Gastroesophageal sphincter (tissue), 4 donors: Measurements from ENCODE around the gene FOXO1. TPM values are rescaled to one million over a fixed set of nuclear protein-coding genes. Genes with fewer than 3 reads are reported as not detected.

Source experiments
- ATAC-seq: fragments of 150-250 bp; one replicate; pipeline ENCODE4 v1.9.1; 2016; ENCODE audit warnings: mild to moderate bottlenecking, moderate library complexity
- H3K27ac ChIP-seq, 4 donors: fragments of 200-600 bp; sonication (generic) in 3 of 4; 1 replicate in 3 of 4; 2 replicates in 1 of 4; pipeline ENCODE4 v1.5.1; 2016 to 2019
- H3K27me3 ChIP-seq: fragments of 200-600 bp; sonication (generic); one replicate; pipeline ENCODE4 v1.5.1; 2019
- H3K36me3 ChIP-seq, 2 donors: fragments of 200-600 bp; sonication (generic); one replicate each; pipeline ENCODE4 v1.5.1; 2019; ENCODE audit warnings: control low read depth in 1 of 2
- H3K4me1 ChIP-seq, 3 donors: fragments of 200-600 bp; sonication (generic); 1 replicate in 2 of 3; 2 replicates in 1 of 3; pipeline ENCODE4 v1.5.1; 2016 to 2019; ENCODE audit warnings: control low read depth in 2 of 3
- H3K4me3 ChIP-seq, 2 donors: fragments of 200-600 bp; sonication (generic); one replicate each; pipeline ENCODE4 v1.5.1; 2019; ENCODE audit warnings: mild to moderate bottlenecking in 1 of 2, moderate library complexity in 1 of 2
- H3K9me3 ChIP-seq, 3 donors: fragments of 200-600 bp; sonication (generic); one replicate each; pipeline ENCODE4 v1.5.1; 2017 to 2019; ENCODE audit warnings: control low read depth in 2 of 3
- CTCF ChIP-seq, 4 experiments: fragments of 200-600 bp in 2 of 4; fragments of 450-650 bp in 2 of 4; sonication (generic) in 1 of 4; IDR thresholded peaks; one replicate each; pipeline ENCODE4 v1.5.1; 2017 to 2019; ENCODE audit warnings: antibody characterized with exemption in 4 of 4, mild to moderate bottlenecking in 2 of 4, moderate library complexity in 2 of 4
- EP300 ChIP-seq: sonication (generic); formaldehyde crosslinking; IDR thresholded peaks from one replicate; pipeline ENCODE4 v1.6.1; 2017; ENCODE audit warnings: antibody characterized with exemption, mild to moderate bottlenecking
- POLR2A ChIP-seq, 2 donors: fragments of 450-650 bp; IDR thresholded peaks; one replicate each; pipeline ENCODE4 v1.6.1; 2017; ENCODE audit warnings: antibody characterized with exemption in 2 of 2, mild to moderate bottlenecking in 2 of 2, moderate library complexity in 1 of 2
- POLR2AphosphoS5 ChIP-seq: sonication (generic); formaldehyde crosslinking; IDR thresholded peaks from one replicate; pipeline ENCODE4 v1.6.1; 2017; ENCODE audit warnings: antibody characterized with exemption
- WGBS, 2 donors: methylation state at CpG; one replicate each; pipeline ENCODE4 v1.1.5; 2018; ENCODE audit warnings: low coverage in 1 of 2; 5-methylcytosine and 5-hydroxymethylcytosine counted together
- total RNA-seq, 4 donors: library from RNA; depleted of rRNA; stranded (reverse); fragments of >200 nt; gene quantifications; one replicate each; pipeline ENCODE4 v1.1.0, GENCODE V29; 2016

Gene FOXO1
- total RNA-seq, 4 donors from 2014 or later, result 52.4 to 72.2 (median 59.5) TPM

DNA sequence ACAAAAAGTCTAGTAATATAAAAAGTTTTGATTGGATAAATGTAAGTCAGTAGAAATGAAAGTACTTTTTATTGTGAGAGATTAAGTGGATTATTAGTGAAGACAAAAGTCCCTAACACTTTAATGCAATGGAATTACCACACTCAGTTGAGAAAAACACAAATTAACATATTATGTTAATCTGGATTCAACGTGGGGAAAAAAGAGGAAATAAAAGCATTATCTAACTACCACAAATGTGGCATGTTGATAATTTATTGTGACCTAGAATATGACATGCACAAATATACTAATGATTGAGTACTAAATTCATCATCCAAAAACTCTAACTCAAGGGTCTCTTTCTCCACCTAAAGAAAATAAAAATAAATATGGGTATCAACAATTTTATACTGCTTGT, 41.5 kb downstream of the FOXO1 start:
- Histone ChIP-seq H3K4me1 (peaks cover 12 to 61% (median 13%) of the 10 kb centered on the region in 3 donors), H3K4me3 (no peak overlapping the region), H3K9me3 (no peaks in the 10 kb centered on the region), H3K27me3 (no peaks in the 10 kb centered on the region), H3K36me3 (no peaks in the 10 kb centered on the region), H3K27ac (no peak overlapping the region)
- ATAC-seq, result no peak
- WGBS, 2 donors, result 19 to 20% methylated on average over 1 of the region's 1 CpG
- no peak for TF ChIP-seq POLR2A (IDR thresholded peaks at IDR 0.05)

DNA sequence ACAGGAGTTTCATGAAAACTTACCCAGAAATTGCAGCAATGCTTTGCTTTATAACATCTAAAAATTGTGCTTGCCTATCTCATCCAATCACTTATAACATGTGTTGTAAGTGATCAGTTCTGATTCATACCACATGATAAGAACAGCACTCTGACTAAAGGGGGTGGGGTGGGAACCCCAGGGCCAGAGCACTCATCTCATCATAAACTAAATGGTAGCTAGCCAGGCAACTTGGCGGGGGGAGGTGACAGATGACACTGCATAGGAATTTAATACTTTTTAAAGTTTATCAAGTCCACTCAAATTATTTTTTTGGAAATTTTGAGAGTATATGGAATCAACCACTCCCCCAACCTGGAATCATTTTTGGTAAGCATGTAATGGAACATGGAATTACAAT, 42.1 kb downstream of the FOXO1 start:
- no peak overlapping the region for H3K4me3 ChIP-seq
- TF ChIP-seq EP300 (no peak), CTCF (IDR thresholded peaks at IDR 0.05) (no peak), POLR2AphosphoS5 (no peak), POLR2A (IDR thresholded peaks at IDR 0.05) (no peak)
- no peaks in the 10 kb centered on the region for H3K9me3 ChIP-seq
- H3K27me3 ChIP-seq, result no peaks in the 10 kb centered on the region
- peaks cover 12 to 62% (median 13%) of the 10 kb centered on the region in 3 donors for H3K4me1 ChIP-seq
- 77 to 78% methylated on average over 1 of the region's 1 CpG for WGBS, 2 donors
- H3K36me3 ChIP-seq, result no peaks in the 10 kb centered on the region
- no peak for ATAC-seq
- H3K27ac ChIP-seq, result no peak overlapping the region

DNA sequence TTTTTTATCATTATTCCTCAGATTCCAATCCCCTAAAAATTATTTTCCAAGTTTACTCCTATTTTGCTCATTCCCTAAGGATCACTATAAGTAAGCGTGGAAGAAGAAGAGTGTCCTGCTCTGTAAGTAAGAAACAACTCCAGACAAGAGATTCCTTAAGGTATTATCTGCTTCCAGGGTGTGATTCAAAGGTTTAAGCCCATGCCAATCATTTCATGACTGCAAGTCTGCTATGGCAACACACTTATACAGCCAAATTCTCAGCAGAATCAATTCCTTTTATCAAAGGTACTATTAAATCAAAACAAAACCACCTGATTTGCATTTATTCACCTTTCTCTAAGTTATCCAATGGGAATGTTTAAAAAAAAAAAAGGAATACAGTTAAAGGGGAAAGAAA, 43.7 kb downstream of the FOXO1 start:
- H3K4me1 ChIP-seq, result peaks cover 12 to 74% (median 13%) of the 10 kb centered on the region in 3 donors
- H3K36me3 ChIP-seq, result no peaks in the 10 kb centered on the region
- TF ChIP-seq CTCF (IDR thresholded peaks at IDR 0.05) (no peak), POLR2A (IDR thresholded peaks at IDR 0.05) (no peak), EP300 (no peak), POLR2AphosphoS5 (no peak)
- H3K27me3 ChIP-seq, result no peaks in the 10 kb centered on the region
- H3K27ac ChIP-seq, result no peak overlapping the region
- 91 to 95% methylated on average over 1 of the region's 1 CpG for WGBS, 2 donors
- no peaks in the 10 kb centered on the region for H3K9me3 ChIP-seq
- no peak for ATAC-seq
- no peak overlapping the region for H3K4me3 ChIP-seq

- TF ChIP-seq POLR2AphosphoS5 (no peak), CTCF (IDR thresholded peaks at IDR 0.05) (no peak), POLR2A (IDR thresholded peaks at IDR 0.05) (no peak), EP300 (no peak)
- no peak for ATAC-seq
- WGBS, 2 donors, result 69 to 71% methylated on average over 1 of the region's 1 CpG
- Histone ChIP-seq H3K9me3 (no peaks in the 10 kb centered on the region), H3K27me3 (no peaks in the 10 kb centered on the region), H3K36me3 (no peaks in the 10 kb centered on the region), H3K27ac (no peak overlapping the region), H3K4me1 (peaks cover 12 to 75% (median 16%) of the 10 kb centered on the region in 3 donors), H3K4me3 (no peak overlapping the region)
Observed at GRCh38 chr13:40622246-40622645, 44.2 kb downstream of the FOXO1 start.

GRCh38 chr13:40619479-40619814, 47.0 kb downstream of the FOXO1 start:
- Histone ChIP-seq H3K36me3 (no peaks in the 10 kb centered on the region), H3K27me3 (no peaks in the 10 kb centered on the region), H3K4me1 (peaks cover 5 to 77% (median 16%) of the 10 kb centered on the region in 3 donors), H3K27ac (no peak overlapping the region), H3K9me3 (no peaks in the 10 kb centered on the region), H3K4me3 (no peak overlapping the region)
- no peak for TF ChIP-seq POLR2AphosphoS5
- TF ChIP-seq EP300, result no peak
- TF ChIP-seq CTCF (IDR thresholded peaks at IDR 0.05), result no peak
- no peak for TF ChIP-seq POLR2A (IDR thresholded peaks at IDR 0.05)
- 97 to 100% methylated on average over 3 of the region's 3 CpGs for WGBS, 2 donors
- ATAC-seq, result no peak
